Activated B cell treated with CpG ODN at 0.5 μM for 24 hours (primary cell): ENCODE measurements around the gene CXXC5. TPM values are rescaled to one million over a fixed set of nuclear protein-coding genes. Genes with fewer than 3 reads are reported as not detected.

Experiments
- ATAC-seq: fragments of 200-7000 bp; cut with Tn5 transposase; one replicate; pipeline ENCODE4 v1.10.0; 2021; ENCODE audit warnings: low read depth, mild to moderate bottlenecking, moderate library complexity
- CTCF ChIA-PET: fragments of 350-600 bp; sonication (Branson Sonifier 250); formaldehyde crosslinking; loops from one replicate; lab custom pipeline; 2021; ENCODE audit warnings: antibody characterized with exemption; lab: Charles Lee
- POLR2A ChIA-PET: fragments of 350-600 bp; sonication (Branson Sonifier 250); formaldehyde crosslinking; loops from one replicate; lab custom pipeline; 2021; ENCODE audit warnings: antibody characterized with exemption; lab: Charles Lee
- DNase-seq: peaks from one replicate; pipeline ENCODE4 v3.0.0; 2022
- H3K27ac Mint-ChIP-seq: one replicate; pipeline ENCODE4 v1.8.0; 2020; ENCODE audit warnings: mixed read lengths
- H3K27me3 Mint-ChIP-seq: one replicate; pipeline ENCODE4 v1.8.0; 2021; ENCODE audit warnings: mixed read lengths
- H3K36me3 Mint-ChIP-seq: one replicate; pipeline ENCODE4 v1.8.0; 2021; ENCODE audit warnings: low read depth, mixed read lengths
- H3K4me1 Mint-ChIP-seq: one replicate; pipeline ENCODE4 v1.8.0; 2021; ENCODE audit warnings: mixed read lengths
- H3K4me3 Mint-ChIP-seq: one replicate; pipeline ENCODE4 v1.8.0; 2020; ENCODE audit warnings: mild to moderate bottlenecking, mixed read lengths
- H3K9me3 Mint-ChIP-seq: one replicate; pipeline ENCODE4 v1.8.0; 2020; ENCODE audit warnings: mixed read lengths
- intact Hi-C: fragments of 100-400 bp; cut with micrococcal nuclease; formaldehyde crosslinking; loops from one replicate; pipeline ENCODE4 v1.15.1; 2024
- total RNA-seq: library from RNA; stranded (reverse); gene quantifications from 2 replicates; pipeline ENCODE4 v1.2.3, GENCODE V29; 2022
- TF ChIP-seq, protein P1 (sequence below): fragments of 200-600 bp; IDR thresholded peaks from one replicate; pipeline ENCODE4 v1.8.0; 2022; ENCODE audit warnings: antibody characterized with exemption, mild to moderate bottlenecking

Gene CXXC5
- total RNA-seq, 1 donor from 2014 or later, result 115 TPM

DNA sequence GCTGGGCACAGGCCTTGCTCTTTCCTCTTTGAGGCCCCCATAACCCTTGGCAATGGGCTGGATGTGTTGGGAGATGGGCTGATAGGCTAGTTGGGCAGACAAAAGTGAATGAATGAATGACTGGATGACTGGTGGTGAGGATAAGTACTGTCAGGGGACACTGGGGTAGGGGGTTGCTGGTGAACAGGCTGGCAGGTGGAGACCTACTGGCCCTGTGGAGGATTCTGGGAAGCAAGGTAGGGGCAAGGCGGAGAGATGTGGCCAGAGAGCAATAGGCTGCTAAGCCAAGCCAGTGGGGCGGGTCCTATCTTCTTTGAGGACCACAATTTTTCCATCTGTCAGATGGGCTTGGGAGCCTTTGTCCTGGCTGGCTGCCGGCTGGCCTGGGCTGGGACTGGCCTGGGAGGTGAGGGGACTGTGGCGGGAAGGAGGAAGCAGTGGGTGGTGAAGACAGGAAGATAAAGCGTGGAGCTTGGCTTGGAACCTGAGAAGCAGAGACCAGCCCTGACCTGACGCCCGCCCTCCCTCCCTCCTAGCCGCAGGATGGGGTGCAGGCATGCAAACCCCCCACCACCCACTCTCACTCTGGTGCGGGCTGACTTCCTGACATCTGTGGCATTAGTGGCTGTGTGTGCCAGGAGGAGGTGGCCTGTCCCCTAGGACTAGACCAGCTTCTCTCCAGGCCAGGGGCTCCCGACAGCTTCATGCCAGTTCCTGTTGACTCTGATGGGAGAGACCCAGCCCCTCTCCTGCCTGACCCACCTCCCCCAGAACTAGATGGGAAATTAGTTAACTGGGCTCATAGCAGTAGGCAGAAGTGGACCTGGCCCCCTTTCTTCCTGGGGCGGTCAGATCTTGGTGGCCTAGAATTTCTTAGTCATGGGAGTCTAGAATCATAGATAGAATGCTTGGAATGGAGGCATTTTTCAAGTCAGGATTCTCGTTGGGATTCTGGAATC, 9.5 kb downstream of the CXXC5 start:
- peaks cover 14% of the 10 kb centered on the region for H3K36me3 Mint-ChIP-seq
- ATAC-seq (no peak), DNase-seq (no peak)
- H3K4me3 Mint-ChIP-seq, result peak overlapping the region; percentile 81
- intact Hi-C loops, result no loop called here
- ChIA-PET CTCF (interaction anchor here (1.2 to 5.5 kb wide), 2 partner anchors 21 to 108 kb away, joined by 3 to 51 read pairs; no protein-coding TSS in a partner anchor), POLR2A (interaction anchor here (16.5 to 17.0 kb wide), 3 partner anchors 3 to 20 kb away, joined by 417 to 676 read pairs (median 676); partner anchors contain the start of gene CXXC5)
- H3K27ac Mint-ChIP-seq, result peak overlapping the region; percentile 94
- H3K27me3 Mint-ChIP-seq, result no peaks in the 10 kb centered on the region
- TF ChIP-seq, protein P1, sequence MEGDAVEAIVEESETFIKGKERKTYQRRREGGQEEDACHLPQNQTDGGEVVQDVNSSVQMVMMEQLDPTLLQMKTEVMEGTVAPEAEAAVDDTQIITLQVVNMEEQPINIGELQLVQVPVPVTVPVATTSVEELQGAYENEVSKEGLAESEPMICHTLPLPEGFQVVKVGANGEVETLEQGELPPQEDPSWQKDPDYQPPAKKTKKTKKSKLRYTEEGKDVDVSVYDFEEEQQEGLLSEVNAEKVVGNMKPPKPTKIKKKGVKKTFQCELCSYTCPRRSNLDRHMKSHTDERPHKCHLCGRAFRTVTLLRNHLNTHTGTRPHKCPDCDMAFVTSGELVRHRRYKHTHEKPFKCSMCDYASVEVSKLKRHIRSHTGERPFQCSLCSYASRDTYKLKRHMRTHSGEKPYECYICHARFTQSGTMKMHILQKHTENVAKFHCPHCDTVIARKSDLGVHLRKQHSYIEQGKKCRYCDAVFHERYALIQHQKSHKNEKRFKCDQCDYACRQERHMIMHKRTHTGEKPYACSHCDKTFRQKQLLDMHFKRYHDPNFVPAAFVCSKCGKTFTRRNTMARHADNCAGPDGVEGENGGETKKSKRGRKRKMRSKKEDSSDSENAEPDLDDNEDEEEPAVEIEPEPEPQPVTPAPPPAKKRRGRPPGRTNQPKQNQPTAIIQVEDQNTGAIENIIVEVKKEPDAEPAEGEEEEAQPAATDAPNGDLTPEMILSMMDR, result no peak
- no peaks in the 10 kb centered on the region for H3K9me3 Mint-ChIP-seq
- H3K4me1 Mint-ChIP-seq, result peaks cover 94% of the 10 kb centered on the region

DNA sequence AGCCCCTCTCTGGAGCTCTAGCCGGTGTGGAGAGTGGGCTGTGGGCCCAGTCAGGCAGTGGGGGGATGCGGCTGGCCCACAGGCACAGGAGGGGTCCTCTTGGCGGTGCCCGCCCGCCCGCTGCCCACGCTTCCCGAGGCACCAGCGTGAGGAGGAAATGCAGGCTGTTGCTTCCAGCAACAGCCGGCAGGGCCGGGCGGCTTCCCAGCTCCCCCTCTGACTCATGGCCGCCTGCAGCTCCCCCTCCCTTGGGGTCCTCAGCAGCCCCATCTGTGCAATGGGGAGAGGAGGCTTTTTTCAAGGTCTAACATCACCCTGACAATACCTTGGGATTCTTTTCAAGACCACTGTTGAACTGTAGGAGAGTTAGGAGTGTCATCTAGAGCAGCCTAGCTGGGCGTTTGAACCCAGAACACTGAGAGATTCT, 10.4 kb downstream of the CXXC5 start:
- H3K9me3 Mint-ChIP-seq, result no peaks in the 10 kb centered on the region
- ATAC-seq (no peak), DNase-seq (no peak)
- CTCF ChIA-PET, result interaction anchor here (1.2 to 5.5 kb wide), 2 partner anchors 22 to 107 kb away, joined by 3 to 51 read pairs; no protein-coding TSS in a partner anchor
- peaks cover 94% of the 10 kb centered on the region for H3K4me1 Mint-ChIP-seq
- POLR2A ChIA-PET, result interaction anchor here (16.5 to 17.0 kb wide), 3 partner anchors 4 to 21 kb away, joined by 417 to 676 read pairs (median 676); partner anchors contain the start of gene CXXC5
- intact Hi-C loops, result no loop called here
- H3K27ac Mint-ChIP-seq, result peak overlapping the region; percentile 94
- TF ChIP-seq, protein P1, result no peak
- peak overlapping the region; percentile 81 for H3K4me3 Mint-ChIP-seq
- H3K27me3 Mint-ChIP-seq, result no peaks in the 10 kb centered on the region
- H3K36me3 Mint-ChIP-seq, result peaks cover 11% of the 10 kb centered on the region

DNA sequence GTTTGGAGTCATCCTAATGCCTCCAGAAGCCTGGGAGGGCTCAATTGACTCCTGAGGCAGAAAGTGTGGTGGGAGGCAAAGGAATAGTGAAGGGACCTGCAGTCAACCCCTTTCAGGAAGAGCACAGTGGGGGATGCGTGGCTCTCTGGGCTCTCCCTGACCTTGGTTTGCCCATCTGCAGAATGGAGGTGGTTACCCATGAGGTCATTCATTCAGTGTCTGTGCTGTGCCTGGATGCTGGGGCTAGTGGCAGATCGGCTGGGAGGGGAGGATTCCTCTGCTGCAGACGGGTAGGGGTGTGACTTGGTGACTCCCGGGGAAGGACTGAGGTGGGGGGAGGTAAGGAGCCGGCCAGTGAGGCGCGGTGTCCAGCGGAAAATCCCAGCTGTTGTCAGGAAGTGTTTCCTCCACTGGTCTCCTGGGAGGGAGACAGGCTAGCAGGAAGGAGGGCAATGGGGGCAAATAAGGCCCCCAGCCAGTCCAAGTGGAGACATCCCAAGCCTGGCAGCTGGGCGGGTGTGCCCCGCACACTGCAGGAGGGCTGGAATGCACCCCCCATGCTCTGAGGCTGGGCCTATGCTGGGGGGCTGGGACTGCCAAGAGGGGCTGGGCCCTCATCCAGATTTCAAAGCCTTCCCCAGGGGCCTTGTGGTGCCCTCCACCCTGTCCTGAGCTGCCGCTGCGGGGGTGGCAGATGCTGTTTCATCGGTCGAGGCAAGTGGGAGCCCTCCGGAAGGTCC, 10.9 kb downstream of the CXXC5 start:
- ChIA-PET CTCF (interaction anchor here (1.1 to 5.5 kb wide), 4 partner anchors 8 to 31 kb away, joined by 5 to 51 read pairs (median 14); no protein-coding TSS in a partner anchor), POLR2A (interaction anchor here (0.6 to 17.0 kb wide), 5 partner anchors 4 to 220 kb away, joined by 3 to 676 read pairs (median 417); partner anchors contain the start of gene CXXC5)
- no peaks in the 10 kb centered on the region for H3K9me3 Mint-ChIP-seq
- peaks cover 11% of the 10 kb centered on the region for H3K36me3 Mint-ChIP-seq
- TF ChIP-seq, protein P1, result no peak
- intact Hi-C loops, result no loop called here
- DNase-seq (no peak), ATAC-seq (no peak)
- H3K27me3 Mint-ChIP-seq, result no peaks in the 10 kb centered on the region
- H3K27ac Mint-ChIP-seq, result peak overlapping the region; percentile 94
- peak overlapping the region; percentile 81 for H3K4me3 Mint-ChIP-seq
- peaks cover 94% of the 10 kb centered on the region for H3K4me1 Mint-ChIP-seq

GRCh38 chr5:139659695-139660101, 11.5 kb downstream of the CXXC5 start:
- TF ChIP-seq, protein P1, result no peak
- POLR2A ChIA-PET, result interaction anchor here (0.6 to 17.0 kb wide), 7 partner anchors 5 to 221 kb away, joined by 3 to 676 read pairs (median 6); partner anchors contain the start of gene CXXC5
- CTCF ChIA-PET, result interaction anchor here (0.9 to 5.5 kb wide), 5 partner anchors 9 to 106 kb away, joined by 3 to 51 read pairs (median 11); no protein-coding TSS in a partner anchor
- no peaks in the 10 kb centered on the region for H3K9me3 Mint-ChIP-seq
- intact Hi-C loops, result loop anchor here (2.0 kb wide), 1 partner anchor 51 kb away; no protein-coding TSS in a partner anchor
- DNase-seq, result no peak
- peaks cover 11% of the 10 kb centered on the region for H3K36me3 Mint-ChIP-seq
- H3K4me3 Mint-ChIP-seq, result peak overlapping the region; percentile 62
- H3K27ac Mint-ChIP-seq, result peak overlapping the region; percentile 94
- no peak for ATAC-seq
- H3K4me1 Mint-ChIP-seq, result peaks cover 94% of the 10 kb centered on the region
- H3K27me3 Mint-ChIP-seq, result no peaks in the 10 kb centered on the region
